Measurements from ENCODE around the gene RPL18A.

DNA sequence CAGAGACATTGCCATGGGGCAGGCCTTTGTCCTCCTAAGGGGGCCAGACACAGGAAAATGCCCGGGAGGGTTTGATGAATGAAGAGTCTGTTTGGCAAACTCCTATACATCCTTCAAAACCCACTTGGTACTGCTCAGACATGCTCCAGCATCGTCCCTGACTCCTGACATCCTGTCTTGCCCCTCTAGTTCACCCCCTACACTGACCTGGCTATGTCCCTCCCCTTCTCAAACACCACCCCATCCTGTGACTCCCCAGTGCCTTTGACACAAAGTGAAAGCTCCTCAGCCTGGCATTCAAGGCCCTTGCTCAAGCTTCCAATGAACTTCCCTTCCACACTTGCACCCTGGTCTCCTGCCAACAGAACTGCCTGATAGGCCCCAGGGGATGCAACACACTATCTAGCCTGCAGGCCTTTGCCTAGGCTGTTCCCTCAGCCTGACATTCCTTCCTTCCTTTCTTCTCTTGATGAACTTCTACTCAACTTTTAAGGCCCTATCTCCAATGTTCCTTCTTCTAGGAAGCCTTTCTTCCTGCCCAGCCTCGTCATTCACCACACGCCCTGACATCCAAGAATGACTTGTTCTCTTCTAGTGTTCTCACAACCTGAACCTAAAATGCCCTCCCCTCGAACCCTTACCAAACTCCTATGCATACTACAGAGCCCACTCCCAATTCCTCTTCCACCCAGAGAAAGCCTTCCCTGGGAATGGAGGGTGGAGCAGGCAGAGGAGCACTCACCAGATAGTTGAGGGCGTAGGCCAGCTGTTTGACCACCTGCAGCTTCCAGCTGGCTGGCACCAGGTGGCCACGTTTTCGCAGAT lies 24.3 kb upstream of the RPL18A start:
- TF ChIP-seq, protein P1, sequence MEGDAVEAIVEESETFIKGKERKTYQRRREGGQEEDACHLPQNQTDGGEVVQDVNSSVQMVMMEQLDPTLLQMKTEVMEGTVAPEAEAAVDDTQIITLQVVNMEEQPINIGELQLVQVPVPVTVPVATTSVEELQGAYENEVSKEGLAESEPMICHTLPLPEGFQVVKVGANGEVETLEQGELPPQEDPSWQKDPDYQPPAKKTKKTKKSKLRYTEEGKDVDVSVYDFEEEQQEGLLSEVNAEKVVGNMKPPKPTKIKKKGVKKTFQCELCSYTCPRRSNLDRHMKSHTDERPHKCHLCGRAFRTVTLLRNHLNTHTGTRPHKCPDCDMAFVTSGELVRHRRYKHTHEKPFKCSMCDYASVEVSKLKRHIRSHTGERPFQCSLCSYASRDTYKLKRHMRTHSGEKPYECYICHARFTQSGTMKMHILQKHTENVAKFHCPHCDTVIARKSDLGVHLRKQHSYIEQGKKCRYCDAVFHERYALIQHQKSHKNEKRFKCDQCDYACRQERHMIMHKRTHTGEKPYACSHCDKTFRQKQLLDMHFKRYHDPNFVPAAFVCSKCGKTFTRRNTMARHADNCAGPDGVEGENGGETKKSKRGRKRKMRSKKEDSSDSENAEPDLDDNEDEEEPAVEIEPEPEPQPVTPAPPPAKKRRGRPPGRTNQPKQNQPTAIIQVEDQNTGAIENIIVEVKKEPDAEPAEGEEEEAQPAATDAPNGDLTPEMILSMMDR (conservative IDR thresholded peaks at IDR 0.05; ENCODE audit: low read length) = no peak
- TF ChIP-seq EZH2phosphoT487 (IDR thresholded peaks at IDR 0.05; ENCODE audit: borderline replicate concordance, low read depth, low read length) = no peak

All from OCI-LY7 (cell line).